OCI-LY7 (cell line): ENCODE measurements around the gene USP38.

Experiments used
- EZH2phosphoT487 ChIP-seq: fragments of 200-600 bp; sonication (generic); IDR thresholded peaks from 2 replicates; pipeline ENCODE4 v1.6.1; 2018; ENCODE audit warnings: low read depth, borderline replicate concordance, mild to moderate bottlenecking, mixed run types, antibody characterized with exemption, low read length, moderate library complexity, mixed read lengths
- TF ChIP-seq, protein P1 (sequence below): fragments of 200-600 bp; sonication (generic); conservative IDR thresholded peaks from 2 replicates; pipeline ENCODE4 v1.5.1; 2014; ENCODE audit warnings: mild to moderate bottlenecking, antibody characterized with exemption, low read length, moderate library complexity, mixed read lengths

GRCh38 chr4:143252478-143252877 lies 67.8 kb downstream of the USP38 start:
- TF ChIP-seq, protein P1, sequence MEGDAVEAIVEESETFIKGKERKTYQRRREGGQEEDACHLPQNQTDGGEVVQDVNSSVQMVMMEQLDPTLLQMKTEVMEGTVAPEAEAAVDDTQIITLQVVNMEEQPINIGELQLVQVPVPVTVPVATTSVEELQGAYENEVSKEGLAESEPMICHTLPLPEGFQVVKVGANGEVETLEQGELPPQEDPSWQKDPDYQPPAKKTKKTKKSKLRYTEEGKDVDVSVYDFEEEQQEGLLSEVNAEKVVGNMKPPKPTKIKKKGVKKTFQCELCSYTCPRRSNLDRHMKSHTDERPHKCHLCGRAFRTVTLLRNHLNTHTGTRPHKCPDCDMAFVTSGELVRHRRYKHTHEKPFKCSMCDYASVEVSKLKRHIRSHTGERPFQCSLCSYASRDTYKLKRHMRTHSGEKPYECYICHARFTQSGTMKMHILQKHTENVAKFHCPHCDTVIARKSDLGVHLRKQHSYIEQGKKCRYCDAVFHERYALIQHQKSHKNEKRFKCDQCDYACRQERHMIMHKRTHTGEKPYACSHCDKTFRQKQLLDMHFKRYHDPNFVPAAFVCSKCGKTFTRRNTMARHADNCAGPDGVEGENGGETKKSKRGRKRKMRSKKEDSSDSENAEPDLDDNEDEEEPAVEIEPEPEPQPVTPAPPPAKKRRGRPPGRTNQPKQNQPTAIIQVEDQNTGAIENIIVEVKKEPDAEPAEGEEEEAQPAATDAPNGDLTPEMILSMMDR, result no peak
- no peak for TF ChIP-seq EZH2phosphoT487
